Neuron (in vitro differentiated cells): ENCODE measurements around the gene TCF7L2.

Experiments
- H2AFZ ChIP-seq: one replicate; pipeline ENCODE4 v1.6.1; 2013; ENCODE audit warnings: low read depth, mild to moderate bottlenecking, inconsistent platforms, low read length, moderate library complexity
- H3K27me3 ChIP-seq: one replicate; pipeline ENCODE4 v1.6.1; 2013; ENCODE audit warnings: low read length; ENCODE audit not compliant: insufficient read depth
- H3K36me3 ChIP-seq: one replicate; pipeline ENCODE4 v1.6.1; 2013; ENCODE audit warnings: low read length; ENCODE audit not compliant: insufficient read depth
- H3K4me1 ChIP-seq: one replicate; pipeline ENCODE4 v1.6.1; 2013; ENCODE audit warnings: low read length; ENCODE audit not compliant: insufficient read depth
- H3K4me3 ChIP-seq: 2 replicates; pipeline ENCODE4 v1.5.1; 2013; ENCODE audit warnings: mild to moderate bottlenecking, low read length, moderate library complexity
- H3K9me3 ChIP-seq: one replicate; pipeline ENCODE4 v1.6.1; 2013; ENCODE audit warnings: low read length

Gene TCF7L2

DNA sequence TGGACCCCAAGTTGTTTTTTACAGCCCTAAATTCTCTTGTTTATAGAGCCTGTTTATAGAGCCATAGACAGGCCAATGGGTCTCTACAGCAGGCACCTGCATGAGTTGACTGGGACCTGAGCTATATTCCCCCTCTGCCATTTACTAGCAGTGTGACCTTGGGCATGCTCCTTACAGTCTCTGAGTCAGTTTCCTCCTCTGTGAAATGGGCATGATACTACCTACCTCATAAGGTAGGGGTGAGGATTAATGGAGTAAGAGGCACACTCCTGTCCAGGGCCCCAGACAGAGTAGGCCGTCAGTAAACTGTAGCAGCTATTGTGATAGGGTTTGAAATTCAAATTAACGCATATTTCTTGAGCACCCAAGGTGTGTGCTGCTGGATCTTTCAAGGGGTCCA lies 138.1 kb downstream of the TCF7L2 start:
- Histone ChIP-seq H3K4me3 (no peak overlapping the region), H3K27me3 (no peaks in the 10 kb centered on the region), H3K9me3 (no peaks in the 10 kb centered on the region), H3K36me3 (peaks cover 5% of the 10 kb centered on the region), H2AFZ (no peak overlapping the region), H3K4me1 (peaks cover 14% of the 10 kb centered on the region)

DNA sequence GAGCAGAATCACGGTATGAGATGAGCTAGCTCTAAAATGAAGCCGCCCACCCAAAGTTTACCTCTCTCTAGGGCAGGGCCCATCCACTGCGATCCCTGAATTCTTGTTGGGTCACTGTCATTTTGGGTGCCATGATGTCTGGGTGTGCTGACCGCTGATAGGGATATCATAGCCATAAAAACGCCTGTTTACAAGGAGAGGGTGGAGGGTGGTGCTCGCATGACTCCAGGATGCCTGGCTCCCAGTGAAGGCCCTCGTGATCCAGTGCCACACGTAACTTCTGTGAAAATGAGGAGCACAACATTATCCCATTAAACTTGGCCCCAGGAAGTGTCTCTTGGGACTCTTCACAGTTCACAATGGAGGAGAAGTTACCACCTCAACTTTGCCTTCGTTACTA lies 139.5 kb downstream of the TCF7L2 start:
- Histone ChIP-seq H3K27me3 (no peaks in the 10 kb centered on the region), H3K4me1 (peaks cover 14% of the 10 kb centered on the region), H3K4me3 (no peak overlapping the region), H3K9me3 (no peaks in the 10 kb centered on the region), H2AFZ (no peak overlapping the region), H3K36me3 (peaks cover 5% of the 10 kb centered on the region)

GRCh38 chr10:113091920-113092319 lies 141.9 kb downstream of the TCF7L2 start:
- Histone ChIP-seq H3K36me3 (peaks cover 12% of the 10 kb centered on the region), H3K4me1 (peaks cover 8% of the 10 kb centered on the region), H3K9me3 (peaks cover 2% of the 10 kb centered on the region)

GRCh38 chr10:113093188-113094113 lies 143.4 kb downstream of the TCF7L2 start:
- H3K4me1 ChIP-seq = no peaks in the 10 kb centered on the region
- no peaks in the 10 kb centered on the region for H3K27me3 ChIP-seq
- H3K36me3 ChIP-seq = peaks cover 13% of the 10 kb centered on the region
- no peak overlapping the region for H2AFZ ChIP-seq
- peaks cover 3% of the 10 kb centered on the region for H3K9me3 ChIP-seq
- no peak overlapping the region for H3K4me3 ChIP-seq

More at GRCh38 chr10:113091920-113092319, 141.9 kb downstream of the TCF7L2 start:
- Histone ChIP-seq H2AFZ (no peak overlapping the region), H3K27me3 (no peaks in the 10 kb centered on the region), H3K4me3 (no peak overlapping the region)

DNA sequence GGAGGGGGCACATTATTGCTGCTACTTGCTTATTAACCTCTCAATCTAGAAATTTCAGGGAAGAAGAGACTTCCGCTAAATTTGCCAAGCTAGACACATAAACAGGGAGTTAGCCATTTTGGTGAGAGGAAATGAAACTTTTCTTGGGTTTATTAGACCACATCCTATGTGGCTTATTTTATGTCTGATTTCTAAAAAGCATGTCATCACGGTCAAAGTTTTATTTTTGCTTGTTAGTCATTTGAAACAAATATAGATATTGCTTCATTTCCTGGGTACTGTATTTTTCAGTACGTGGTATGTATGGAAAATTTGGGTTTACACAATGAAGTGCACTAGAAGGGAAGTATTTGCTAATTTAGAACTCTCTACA lies 144.1 kb downstream of the TCF7L2 start:
- peaks cover 3% of the 10 kb centered on the region for H3K9me3 ChIP-seq
- H3K27me3 ChIP-seq = no peaks in the 10 kb centered on the region
- H3K4me3 ChIP-seq = no peak overlapping the region
- no peak overlapping the region for H2AFZ ChIP-seq
- H3K36me3 ChIP-seq = peaks cover 13% of the 10 kb centered on the region
- peaks cover 3% of the 10 kb centered on the region for H3K4me1 ChIP-seq

GRCh38 chr10:113095419-113096127 lies 145.5 kb downstream of the TCF7L2 start:
- Histone ChIP-seq H2AFZ (no peak overlapping the region), H3K4me1 (peaks cover 11% of the 10 kb centered on the region), H3K27me3 (no peaks in the 10 kb centered on the region), H3K4me3 (no peak overlapping the region), H3K36me3 (peaks cover 13% of the 10 kb centered on the region), H3K9me3 (peaks cover 3% of the 10 kb centered on the region)

GRCh38 chr10:113096128-113096996 lies 146.3 kb downstream of the TCF7L2 start:
- Histone ChIP-seq H2AFZ (no peak overlapping the region), H3K27me3 (no peaks in the 10 kb centered on the region), H3K4me1 (peaks cover 11% of the 10 kb centered on the region), H3K9me3 (peaks cover 3% of the 10 kb centered on the region), H3K4me3 (no peak overlapping the region), H3K36me3 (peaks cover 13% of the 10 kb centered on the region)

GRCh38 chr10:113097036-113097435 lies 147.0 kb downstream of the TCF7L2 start:
- H3K4me1 ChIP-seq = peaks cover 11% of the 10 kb centered on the region
- peaks cover 9% of the 10 kb centered on the region for H3K36me3 ChIP-seq
- peaks cover 3% of the 10 kb centered on the region for H3K9me3 ChIP-seq
- H2AFZ ChIP-seq = no peak overlapping the region
- no peaks in the 10 kb centered on the region for H3K27me3 ChIP-seq
- H3K4me3 ChIP-seq = no peak overlapping the region

DNA sequence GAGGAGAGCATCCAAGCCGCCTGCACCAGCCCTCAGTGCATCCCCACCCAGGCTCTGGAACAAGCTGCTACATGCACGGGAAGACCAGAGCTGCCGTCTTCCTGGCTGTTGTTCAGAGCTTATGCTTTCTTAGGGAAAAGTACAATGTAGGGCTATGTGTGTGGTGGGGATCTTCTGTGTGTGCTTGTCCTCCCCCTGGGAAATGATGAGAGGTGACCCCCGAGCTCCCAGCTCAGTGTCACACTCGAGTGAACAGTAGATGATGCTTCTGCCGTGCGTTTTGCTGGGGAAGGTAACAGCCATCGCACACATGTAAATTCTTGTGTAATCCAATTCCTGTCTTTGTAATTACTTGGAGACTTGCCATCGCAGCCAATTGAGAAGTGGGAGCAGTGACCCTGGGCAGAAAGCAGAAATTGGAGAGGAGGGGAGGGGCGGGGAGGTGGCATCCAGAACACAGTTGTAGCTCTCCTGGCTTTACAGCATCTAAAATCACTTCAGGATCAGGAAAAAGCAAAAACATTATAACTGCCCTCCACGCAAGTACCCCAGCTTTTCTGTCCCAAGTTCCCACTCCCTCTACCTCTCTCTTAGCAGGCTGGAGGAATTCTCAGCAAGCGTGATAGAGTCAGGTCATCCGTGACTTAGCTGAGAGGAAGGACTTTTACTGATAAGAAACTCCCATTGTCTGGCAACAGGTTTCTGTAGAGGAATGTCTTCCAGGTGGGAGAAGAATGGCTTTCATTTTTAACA lies 149.6 kb downstream of the TCF7L2 start:
- H3K36me3 ChIP-seq = peaks cover 8% of the 10 kb centered on the region
- H3K4me1 ChIP-seq = peaks cover 11% of the 10 kb centered on the region
- no peak overlapping the region for H3K4me3 ChIP-seq
- H3K27me3 ChIP-seq = no peaks in the 10 kb centered on the region
- peaks cover 3% of the 10 kb centered on the region for H3K9me3 ChIP-seq
- H2AFZ ChIP-seq = no peak overlapping the region

DNA sequence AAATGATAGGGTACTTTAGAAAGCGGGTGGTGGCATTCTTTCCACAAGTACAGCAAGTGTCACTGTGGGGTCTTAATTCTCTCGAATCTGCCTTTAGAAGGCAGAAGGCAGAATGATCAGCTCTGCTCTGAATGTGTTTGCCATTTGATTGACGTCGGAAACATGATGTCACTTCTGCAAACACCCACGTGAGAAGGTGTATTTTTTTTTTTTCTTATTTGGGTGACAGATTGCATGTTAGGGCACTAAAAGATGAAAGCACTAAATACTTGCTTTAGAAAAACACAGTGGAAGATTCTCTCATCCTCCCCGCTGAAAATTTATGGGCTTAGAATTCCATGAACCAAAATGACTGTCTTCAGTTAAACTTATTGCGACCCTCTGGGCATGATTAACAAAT lies 150.2 kb downstream of the TCF7L2 start:
- no peak overlapping the region for H2AFZ ChIP-seq
- H3K4me1 ChIP-seq = peaks cover 11% of the 10 kb centered on the region
- peaks cover 8% of the 10 kb centered on the region for H3K36me3 ChIP-seq
- H3K4me3 ChIP-seq = no peak overlapping the region
- peaks cover 3% of the 10 kb centered on the region for H3K9me3 ChIP-seq
- no peaks in the 10 kb centered on the region for H3K27me3 ChIP-seq

- Histone ChIP-seq H3K4me3 (no peak overlapping the region), H3K36me3 (no peaks in the 10 kb centered on the region), H3K4me1 (peaks cover 18% of the 10 kb centered on the region), H3K27me3 (no peaks in the 10 kb centered on the region), H3K9me3 (no peaks in the 10 kb centered on the region), H2AFZ (no peak overlapping the region)
These were observed 153.2 kb downstream of the TCF7L2 start for GRCh38 chr10:113103131-113103840.

GRCh38 chr10:113104047-113104446 lies 154.0 kb downstream of the TCF7L2 start:
- Histone ChIP-seq H3K4me3 (no peak overlapping the region), H2AFZ (no peak overlapping the region), H3K27me3 (no peaks in the 10 kb centered on the region), H3K9me3 (no peaks in the 10 kb centered on the region), H3K4me1 (peaks cover 22% of the 10 kb centered on the region), H3K36me3 (no peaks in the 10 kb centered on the region)
